Raji (cell line): ENCODE data around the gene MED29.
A peak's percentile ranks its signal among the peaks of the same experiment; 100 is the strongest.

Experiments
- POLR2A ChIP-seq: IDR thresholded peaks from 2 replicates; pipeline ENCODE4 v1.6.1; 2011; ENCODE audit warnings: low read depth, low read length, control low read depth; ENCODE audit not compliant: insufficient read depth

MED29 gene

DNA sequence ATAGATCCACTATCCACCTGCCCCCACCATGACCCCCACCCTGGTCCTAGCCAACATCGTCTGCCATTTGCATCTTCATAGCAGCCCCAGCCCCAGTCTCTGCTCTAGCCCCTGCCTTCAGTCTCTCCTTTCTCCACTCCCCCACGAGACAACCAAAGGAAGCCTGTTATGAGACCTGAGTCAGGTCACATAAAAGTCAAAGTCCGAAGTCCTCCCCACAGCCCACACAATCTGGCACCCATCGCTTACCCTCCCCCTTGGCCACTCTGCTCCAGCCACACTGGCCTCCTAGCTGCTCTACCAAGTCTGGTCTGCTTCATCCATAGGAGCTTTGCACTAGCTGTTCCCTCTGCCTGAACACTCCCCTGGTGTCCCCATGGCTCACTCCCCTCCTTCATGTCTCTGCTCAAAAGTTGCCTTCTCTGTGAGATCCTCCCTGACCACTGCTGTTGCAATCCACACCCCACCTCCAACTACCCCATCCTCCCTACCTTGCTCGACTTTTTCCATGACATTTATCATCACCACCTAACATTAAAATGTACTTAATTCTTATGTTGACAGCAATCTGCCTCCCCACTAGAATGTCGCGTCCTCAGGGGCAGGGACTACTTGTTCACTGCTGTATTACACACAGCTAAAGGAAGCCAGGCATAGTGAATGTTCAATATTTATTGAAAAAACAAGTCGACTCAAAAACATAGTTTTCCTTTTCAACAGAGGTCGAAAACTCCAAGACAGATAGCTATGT lies 20.1 kb downstream of the MED29 start:
- TF ChIP-seq POLR2A: no peak

DNA sequence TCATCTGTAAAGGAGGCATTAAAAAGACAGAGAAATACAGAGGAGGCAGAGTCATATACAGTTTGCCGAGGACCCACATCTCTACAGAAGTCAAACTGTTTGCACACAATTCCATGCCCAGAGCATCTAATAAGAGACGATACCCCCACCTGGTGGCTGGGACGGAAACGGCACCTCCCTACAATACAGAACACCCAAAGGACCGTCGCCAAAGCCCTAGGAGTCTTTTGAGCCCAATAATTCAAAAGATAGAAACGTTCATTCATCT lies 20.6 kb downstream of the MED29 start:
- no peak; the same call in 1 of the 2 replicates for TF ChIP-seq POLR2A

DNA sequence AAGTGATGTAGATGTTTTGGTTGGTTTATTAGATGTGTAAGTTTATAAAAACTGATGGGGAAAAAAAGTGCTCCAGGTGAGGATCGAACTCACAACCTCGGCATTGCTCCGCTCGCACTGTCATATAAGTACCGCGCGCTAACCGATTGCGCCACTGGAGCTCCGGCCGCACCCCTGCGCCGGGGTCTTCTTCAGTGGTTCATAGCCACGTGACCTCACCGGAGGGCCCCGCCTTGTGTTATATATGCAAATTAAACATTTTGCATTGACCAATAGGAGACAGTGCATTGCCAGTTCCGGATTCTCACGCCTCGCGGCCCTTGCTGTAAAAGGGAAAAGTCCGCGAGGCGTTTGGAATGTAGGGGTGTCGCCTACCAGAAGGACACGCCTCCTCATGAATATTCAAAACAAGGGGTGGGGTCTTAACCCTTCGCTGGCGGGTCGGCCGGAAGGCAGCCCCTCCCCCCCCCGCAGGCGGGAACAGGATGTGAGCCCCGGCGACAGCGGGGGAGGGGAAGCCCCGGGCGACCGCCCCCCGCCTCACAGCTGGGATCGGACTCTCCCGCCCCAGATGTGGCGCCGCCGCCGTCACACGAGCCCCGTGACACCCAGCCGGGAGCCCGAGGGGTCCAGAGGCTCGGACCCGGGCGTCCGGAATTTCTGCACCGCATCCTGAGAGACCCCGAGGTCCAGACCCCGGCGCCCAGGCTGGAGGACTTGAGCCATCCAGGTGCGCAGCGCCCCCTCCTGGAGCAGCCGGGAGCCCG lies 21.1 kb downstream of the MED29 start, which contains the start of gene PLEKHG2:
PLEKHG2 (plus strand) TSS at position 570 of the 767 bp plus-strand sequence. CDS start 1,418 bp downstream, outside the sequence.
- TF ChIP-seq POLR2A: peak; percentile 65

DNA sequence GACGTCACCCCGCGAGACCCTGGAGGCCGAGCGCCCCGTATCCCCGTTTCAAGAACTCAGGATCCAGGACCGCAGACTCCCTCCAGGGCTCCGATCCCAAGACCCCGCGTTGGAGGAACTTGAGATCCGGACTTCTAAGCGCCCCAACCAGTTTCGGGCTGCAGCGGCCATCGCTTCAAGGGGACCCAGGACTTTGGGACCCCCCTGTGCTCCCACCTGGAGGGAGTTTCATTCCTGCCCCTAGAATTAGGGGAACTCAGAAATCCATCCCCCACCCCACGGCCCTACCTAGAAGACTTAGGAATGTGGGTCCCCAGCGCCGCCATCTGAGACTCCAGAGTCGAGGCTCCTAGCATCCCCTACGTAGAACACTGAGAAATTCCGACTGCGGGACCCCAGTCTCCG lies 21.7 kb downstream of the MED29 start:
- no peak for TF ChIP-seq POLR2A

DNA sequence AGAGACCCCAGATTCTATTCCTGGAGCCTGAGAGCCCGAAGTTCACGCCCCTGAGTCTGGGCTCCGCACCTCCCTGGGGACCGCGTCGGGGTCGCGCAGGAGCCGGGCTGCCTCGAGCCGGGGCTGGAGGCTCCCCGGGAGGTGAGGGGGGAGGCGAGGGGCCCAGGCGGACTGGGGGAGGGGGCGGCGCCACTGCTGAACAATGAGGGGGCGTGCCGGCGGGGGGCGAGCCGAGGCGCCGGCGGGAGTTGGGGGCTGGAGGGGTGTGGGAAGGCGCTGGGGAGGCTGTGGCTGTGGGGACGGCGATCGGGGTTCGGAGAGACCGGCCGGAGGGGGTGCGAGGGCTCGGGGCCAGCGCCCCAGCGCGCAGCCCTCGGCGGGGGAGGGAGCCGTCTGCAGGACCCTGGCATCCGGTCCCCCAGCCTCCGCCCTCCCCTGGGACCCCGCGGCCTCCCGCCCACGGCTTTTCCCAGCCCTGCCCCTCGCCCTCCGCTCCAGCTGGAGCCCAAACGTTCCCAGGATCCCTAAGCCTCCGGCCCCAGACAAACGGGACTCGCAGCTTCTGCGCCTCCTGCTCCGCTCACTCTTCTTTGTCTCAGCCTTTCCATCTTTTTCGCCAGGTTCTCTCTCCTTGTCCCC lies 22.2 kb downstream of the MED29 start:
- TF ChIP-seq POLR2A: no peak

DNA sequence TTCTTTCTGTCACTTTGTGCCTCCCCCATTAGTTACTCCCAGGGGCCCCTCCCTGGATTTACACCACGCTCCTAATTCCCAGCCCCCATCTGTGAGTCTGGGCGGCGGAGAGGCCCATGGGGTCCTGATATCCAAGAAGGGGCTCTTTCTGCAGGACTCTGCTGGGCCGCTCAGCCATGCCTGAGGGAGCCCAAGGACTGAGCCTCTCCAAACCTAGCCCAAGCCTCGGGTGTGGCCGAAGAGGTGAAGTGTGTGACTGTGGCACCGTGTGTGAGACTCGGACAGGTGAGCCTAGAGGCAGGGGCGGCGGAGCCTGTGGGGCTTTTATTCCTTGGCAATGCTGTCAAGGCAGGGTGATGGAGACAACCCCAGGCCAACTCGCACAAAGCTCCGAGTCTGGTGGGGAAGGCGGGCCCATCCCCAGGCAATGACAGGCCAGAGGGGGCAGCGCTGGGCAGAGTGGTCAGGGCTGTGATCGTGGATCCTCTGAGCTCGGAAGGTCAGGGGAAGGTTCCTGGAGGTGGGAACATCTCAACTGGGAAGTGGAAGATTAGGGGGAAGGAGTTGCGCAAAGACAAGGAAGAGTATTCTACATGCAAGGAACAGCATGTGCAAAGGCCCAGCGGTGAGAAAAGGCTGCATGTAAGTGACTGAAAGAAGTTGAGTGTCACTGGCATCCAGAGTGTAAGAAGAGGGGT lies 22.9 kb downstream of the MED29 start:
- TF ChIP-seq POLR2A: no peak

DNA sequence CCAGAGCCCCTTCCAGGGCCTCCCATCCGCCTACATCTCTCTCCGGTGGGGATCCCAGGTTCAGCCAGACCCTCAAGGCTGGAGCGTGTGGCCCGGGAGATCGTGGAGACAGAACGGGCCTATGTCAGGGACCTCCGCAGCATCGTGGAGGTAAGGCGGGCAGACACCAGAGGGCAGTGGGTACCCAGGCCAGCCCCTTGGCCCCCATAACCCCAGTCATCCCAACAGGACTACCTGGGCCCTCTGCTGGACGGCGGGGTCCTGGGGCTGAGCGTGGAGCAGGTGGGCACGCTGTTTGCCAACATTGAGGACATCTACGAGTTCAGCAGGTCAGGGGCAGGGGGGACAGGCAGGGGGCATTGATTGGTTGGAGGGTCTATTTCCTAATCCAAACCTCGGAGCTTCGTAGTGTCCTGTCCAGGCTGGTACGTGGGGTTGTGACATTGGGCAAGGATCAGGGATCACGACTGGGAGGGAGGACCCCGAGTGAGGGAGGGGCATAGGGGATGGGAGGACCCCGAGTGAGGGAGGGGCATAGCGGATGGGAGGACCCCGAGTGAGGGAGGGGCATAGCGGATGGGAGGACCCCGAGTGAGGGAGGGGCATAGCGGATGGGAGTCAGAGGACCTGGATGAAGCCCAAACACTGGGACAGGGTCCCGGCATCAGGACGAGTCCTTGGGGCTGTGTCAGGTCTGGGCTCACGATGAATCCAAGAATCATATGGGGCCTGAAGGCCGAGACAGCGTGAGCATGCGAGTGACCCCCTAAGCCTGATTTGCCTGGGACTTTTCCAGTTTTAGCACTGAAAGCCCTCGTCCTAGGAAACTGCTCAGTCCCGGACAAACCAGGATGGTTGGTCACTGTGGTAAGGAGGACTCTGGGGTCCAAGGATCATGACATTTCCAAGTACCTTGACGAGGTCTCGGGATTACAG lies 24.2 kb downstream of the MED29 start:
- TF ChIP-seq POLR2A: no peak

DNA sequence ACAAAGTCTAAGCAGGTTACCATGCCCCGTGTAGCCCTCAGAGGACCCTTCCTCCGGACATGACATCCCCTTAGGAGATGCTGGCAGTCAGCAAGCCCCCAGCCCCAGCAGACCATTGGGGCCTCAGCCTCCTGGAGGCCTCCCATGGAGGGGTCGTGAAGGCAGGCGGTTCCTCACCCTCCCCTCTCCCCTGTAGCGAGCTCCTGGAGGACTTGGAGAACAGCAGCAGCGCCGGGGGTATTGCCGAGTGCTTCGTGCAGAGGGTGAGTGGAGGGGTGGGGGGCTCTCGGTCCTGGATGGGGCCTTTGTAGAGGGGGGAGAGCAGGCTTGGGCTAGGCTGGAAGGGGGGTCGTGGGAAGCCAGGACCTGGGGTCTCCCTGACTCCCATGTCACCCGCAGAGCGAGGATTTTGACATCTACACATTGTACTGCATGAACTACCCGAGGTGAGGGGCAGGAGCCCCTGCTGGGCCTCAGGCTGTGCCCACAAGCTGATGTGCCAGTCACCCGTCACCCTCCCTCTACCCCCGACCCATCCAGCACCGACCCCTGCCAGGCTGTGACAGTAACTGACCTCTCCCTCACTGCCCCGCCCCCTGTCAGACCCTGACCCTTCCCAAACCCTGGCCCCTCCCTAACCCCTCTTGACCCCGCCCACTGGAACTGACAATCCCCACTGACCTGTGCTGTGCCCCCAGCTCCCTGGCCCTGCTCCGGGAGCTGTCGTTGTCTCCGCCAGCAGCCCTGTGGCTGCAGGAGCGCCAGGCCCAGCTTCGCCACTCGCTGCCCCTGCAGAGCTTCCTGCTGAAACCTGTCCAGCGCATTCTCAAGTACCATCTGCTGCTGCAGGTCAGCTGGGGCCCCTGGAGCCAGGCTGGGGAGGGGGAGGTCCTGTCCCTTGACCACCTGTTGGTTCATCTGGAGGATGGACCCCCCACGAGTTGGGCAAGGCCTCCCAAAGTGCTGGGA lies 25.3 kb downstream of the MED29 start:
- no peak for TF ChIP-seq POLR2A

DNA sequence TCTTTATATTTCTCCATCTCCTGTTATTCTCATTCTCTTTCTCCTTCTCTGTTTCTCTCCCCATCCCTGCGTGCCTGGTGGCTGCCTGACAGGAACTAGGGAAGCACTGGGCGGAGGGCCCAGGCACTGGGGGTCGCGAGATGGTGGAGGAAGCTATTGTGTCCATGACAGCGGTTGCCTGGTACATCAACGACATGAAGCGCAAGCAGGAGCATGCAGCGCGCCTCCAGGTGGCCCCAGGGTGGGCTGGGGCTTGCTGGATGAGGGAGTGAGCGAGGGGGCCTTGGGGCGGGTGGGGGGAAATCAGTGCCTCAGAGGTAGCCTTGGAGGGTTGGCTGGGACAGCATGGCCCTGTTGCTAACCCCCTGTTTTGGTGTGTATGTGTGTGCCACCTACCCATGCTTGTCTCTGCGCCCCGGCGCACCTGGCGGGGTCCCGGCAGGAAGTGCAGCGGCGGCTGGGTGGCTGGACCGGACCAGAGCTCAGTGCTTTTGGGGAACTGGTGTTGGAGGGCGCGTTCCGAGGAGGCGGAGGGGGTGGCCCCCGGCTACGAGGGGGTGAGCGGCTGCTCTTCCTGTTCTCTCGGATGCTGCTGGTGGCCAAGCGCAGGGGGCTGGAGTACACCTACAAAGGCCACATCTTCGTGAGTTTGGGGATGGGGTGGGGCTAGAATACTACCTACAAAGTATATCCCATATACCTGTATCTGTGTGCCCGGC lies 26.4 kb downstream of the MED29 start:
- no peak for TF ChIP-seq POLR2A

DNA sequence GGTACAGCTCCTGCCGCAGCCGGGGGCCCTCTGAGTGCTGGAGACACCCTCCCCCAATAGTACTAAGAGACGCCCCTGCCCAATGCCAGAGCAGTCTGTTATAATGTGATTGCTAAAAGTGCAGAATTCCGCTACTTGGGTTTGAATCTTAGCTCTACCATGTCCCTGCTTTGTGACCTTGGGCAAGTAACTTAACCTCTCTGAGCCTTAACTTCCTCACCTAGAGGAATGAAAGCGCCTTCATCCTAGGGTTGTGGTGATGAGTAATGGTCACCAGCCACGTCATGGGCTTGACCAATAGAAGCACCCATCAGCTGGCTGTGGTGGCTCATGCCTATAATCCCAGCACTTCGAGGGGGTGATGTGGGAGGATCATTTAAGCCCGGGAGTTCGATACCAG lies 27.8 kb downstream of the MED29 start:
- TF ChIP-seq POLR2A: no peak

DNA sequence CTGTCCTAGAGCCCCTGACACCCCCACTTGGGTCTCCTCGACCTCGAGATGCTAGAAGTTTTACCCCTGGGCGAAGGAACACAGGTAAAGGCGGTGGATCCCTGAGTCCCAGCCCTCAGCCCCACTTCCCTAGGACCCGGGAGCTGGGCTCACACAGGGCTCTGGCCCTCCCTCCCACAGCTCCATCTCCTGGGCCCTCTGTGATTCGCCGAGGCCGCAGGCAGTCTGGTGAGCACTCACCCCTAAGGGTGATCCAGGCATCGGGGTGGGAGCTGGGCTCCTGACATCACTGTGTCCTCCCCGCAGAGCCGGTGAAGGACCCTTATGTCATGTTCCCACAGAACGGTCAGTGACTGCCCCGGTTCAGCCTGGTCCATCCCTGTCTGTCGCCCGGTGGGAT lies 29.6 kb downstream of the MED29 start:
- no peak for TF ChIP-seq POLR2A

DNA sequence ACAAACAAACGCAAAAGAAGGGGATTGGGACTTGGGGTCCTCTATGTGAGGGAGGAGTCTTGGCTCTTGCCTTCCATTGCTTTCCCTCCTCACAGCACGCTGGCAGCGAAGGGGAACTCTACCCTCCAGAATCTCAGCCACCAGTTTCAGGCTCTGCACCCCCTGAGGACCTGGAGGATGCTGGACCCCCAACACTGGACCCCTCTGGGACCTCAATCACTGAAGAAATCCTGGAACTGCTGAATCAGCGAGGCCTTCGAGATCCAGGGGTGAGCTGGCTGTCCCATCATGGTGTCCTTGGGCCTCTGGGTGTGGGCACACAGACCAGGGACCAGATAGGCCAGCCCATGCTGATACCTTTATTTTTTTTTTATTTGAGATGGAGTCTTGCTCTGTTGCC lies 30.8 kb downstream of the MED29 start:
- TF ChIP-seq POLR2A: no peak

DNA sequence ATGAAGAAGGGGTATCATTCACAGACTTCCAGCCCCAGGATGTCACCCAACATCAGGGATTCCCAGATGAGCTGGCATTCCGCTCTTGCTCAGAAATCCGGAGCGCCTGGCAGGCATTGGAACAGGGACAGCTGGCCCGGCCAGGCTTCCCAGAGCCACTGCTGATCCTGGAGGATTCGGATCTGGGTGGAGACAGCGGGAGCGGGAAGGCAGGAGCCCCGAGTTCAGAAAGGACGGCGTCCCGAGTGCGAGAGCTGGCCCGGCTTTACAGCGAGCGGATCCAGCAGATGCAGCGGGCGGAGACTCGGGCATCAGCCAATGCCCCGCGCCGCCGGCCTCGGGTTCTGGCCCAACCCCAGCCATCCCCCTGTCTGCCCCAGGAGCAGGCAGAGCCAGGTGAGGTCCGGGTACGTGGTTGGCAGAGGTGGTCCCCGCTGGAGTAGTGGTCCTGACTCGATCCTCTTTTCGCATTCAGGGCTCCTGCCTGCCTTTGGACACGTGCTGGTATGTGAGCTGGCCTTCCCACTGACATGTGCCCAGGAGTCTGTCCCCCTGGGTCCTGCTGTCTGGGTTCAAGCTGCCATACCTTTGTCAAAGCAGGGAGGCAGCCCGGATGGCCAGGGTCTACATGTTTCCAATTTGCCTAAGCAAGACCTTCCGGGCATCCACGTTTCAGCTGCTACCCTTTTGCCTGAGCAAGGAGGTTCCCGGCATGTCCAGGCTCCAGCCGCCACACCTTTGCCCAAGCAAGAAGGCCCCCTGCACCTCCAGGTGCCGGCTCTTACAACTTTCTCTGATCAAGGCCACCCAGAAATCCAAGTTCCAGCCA lies 32.3 kb downstream of the MED29 start:
- no peak for TF ChIP-seq POLR2A
